Measurements from ENCODE around the gene HHATL.

The HHATL gene

DNA sequence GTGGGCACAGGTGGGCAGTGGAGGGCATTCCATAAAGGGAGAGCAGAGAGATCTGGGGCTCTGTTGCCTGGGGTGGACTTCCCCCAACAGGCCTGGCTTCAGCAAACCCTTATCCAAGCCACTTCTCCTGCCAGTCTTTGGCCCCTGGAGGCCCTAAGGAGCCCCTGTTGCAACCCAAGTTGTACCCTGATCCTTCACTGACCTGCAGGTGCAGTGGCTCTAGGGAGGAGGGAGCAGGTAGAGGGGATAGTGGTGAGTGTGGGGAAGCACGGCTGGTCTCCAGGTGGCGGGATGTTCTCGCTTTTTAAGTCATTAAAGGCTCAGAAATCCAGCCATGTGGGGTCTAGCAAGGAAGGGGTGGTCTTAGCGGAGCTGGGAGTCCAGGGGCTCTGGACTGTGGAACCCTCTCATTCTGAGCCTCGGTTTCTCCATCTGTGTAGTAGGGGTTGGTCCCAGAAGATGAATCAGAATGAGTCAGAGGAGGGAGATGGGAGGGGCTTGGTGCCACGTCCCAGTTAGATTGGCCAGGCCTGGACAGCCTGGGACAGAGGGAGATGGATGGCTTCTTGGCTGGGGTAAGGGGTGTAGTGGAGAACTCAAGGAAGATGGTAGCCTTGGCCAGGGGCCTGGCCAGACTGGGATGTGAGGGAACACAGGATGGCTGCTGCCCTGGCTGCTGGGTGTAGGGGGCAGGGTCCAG, 46.5 kb downstream of the HHATL start:
- H3K4me1 ChIP-seq (ENCODE audit: control insufficient read depth, insufficient read depth, low read length, unreplicated experiment), result peaks cover 50% of the 10 kb centered on the region
- no peak overlapping the region for H3K27ac ChIP-seq (ENCODE audit: low read depth, low read length)
- no peaks in the 10 kb centered on the region for H3K27me3 ChIP-seq (ENCODE audit: insufficient read depth, low read length)
- H3K36me3 ChIP-seq (ENCODE audit: insufficient read depth, low read length), result no peaks in the 10 kb centered on the region
- peak overlapping the region; percentile 83 for H3K4me3 ChIP-seq (ENCODE audit: low read depth, low read length)
- peaks cover 47% of the 10 kb centered on the region for H3K79me2 ChIP-seq (ENCODE audit: control insufficient read depth, insufficient read depth, low read length, unreplicated experiment)
- H2AFZ ChIP-seq (ENCODE audit: low read length, unreplicated experiment), result no peak overlapping the region

DNA sequence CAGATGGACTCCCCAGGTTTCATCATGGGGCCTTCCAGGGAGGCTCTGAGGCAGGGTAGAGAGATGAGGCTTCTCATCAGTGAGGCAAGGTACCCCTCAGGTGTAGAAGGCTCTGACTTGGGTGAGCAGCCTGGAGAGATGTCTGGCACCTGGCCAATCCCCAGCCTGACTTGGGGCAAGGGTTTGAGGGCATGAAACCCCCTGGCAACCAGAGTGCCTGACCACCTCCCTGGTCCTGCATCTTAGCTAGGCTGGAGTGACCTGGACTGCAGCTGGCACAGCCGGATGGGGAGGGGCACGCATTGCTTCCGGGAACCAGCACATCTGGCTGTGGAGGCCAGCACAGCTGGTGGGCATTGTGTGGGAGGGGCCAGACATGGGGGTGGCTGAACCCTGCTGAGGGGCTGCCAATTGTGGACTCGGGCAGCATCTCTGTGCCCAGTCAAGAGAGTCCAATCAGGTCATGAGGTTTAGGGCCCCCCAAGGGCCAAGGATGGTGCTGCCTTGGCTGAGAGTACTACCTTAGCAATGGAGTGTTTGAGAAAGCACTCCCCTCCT, 47.2 kb downstream of the HHATL start:
- H3K27ac ChIP-seq (ENCODE audit: low read depth, low read length), result peak overlapping the region; percentile 73
- H3K4me3 ChIP-seq (ENCODE audit: low read depth, low read length), result peak overlapping the region; percentile 83
- peaks cover 54% of the 10 kb centered on the region for H3K79me2 ChIP-seq (ENCODE audit: control insufficient read depth, insufficient read depth, low read length, unreplicated experiment)
- H3K27me3 ChIP-seq (ENCODE audit: insufficient read depth, low read length), result no peaks in the 10 kb centered on the region
- H3K4me1 ChIP-seq (ENCODE audit: control insufficient read depth, insufficient read depth, low read length, unreplicated experiment), result peaks cover 57% of the 10 kb centered on the region
- H2AFZ ChIP-seq (ENCODE audit: low read length, unreplicated experiment), result no peak overlapping the region
- H3K36me3 ChIP-seq (ENCODE audit: insufficient read depth, low read length), result no peaks in the 10 kb centered on the region

DNA sequence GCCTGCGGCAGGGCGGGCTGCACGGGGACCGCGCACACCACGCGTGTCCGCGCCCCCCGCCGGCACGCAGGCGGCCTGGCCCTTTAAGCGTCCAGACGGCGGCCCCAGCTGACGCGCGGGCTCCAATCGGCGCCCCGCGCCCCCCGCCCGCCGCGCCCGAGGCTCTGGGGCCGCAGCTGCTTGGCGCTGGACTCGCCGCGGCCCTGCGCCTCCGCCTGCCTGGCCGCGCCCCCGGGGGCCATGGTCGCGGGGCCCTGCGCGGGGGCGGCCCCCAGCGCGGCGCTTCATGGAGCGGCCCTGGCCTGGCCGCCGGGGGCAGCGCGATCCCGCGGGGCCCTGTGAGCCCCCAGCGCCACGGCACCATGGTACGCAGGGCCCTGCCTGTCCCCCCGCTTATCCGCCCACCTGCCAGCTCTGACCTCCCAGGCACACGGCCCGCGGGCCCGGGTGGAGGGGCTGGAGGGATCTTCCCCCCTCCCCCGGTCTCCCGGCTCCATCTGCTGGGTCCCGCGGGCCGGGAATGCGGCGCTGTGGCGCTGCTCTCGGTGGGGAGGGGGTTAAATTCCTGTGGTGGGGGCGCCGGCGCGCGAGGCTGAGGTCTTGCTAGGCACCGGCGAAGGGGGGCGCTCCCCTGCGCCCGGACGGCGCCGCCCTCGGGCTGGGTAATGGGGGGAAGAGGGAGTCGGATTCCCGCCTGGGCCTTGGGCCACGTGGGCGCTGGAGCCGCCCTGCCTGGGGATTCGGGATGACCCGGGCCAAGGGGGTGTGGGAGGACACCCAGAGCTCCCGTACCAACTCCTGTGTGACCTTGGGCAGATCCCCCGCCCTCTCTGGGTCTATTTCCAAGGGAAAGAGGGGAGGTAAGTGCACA, 48.0 kb downstream of the HHATL start:
- no peaks in the 10 kb centered on the region for H3K36me3 ChIP-seq (ENCODE audit: insufficient read depth, low read length)
- peaks cover 52% of the 10 kb centered on the region for H3K4me1 ChIP-seq (ENCODE audit: control insufficient read depth, insufficient read depth, low read length, unreplicated experiment)
- peak overlapping the region; percentile 31 for H2AFZ ChIP-seq (ENCODE audit: low read length, unreplicated experiment)
- no peaks in the 10 kb centered on the region for H3K27me3 ChIP-seq (ENCODE audit: insufficient read depth, low read length)
- peak overlapping the region; percentile 83 for H3K4me3 ChIP-seq (ENCODE audit: low read depth, low read length)
- H3K27ac ChIP-seq (ENCODE audit: low read depth, low read length), result peak overlapping the region; percentile 73
- H3K79me2 ChIP-seq (ENCODE audit: control insufficient read depth, insufficient read depth, low read length, unreplicated experiment), result peaks cover 62% of the 10 kb centered on the region

- H3K27ac ChIP-seq (ENCODE audit: low read depth, low read length), result peak within 1 kb of the TSS; percentile 88
- H3K27me3 ChIP-seq (ENCODE audit: insufficient read depth, low read length), result no peaks in the 10 kb centered on the region
- peak within 1 kb of the TSS; percentile 83 for H3K4me3 ChIP-seq (ENCODE audit: low read depth, low read length)
- H3K79me2 ChIP-seq (ENCODE audit: control insufficient read depth, insufficient read depth, low read length, unreplicated experiment), result peaks cover 69% of the 10 kb centered on the region
- H3K36me3 ChIP-seq (ENCODE audit: insufficient read depth, low read length), result 0 out of 2 replicates have a peak, but pooled peaks cover 6% of the 10 kb centered on the region
- H2AFZ ChIP-seq (ENCODE audit: low read length, unreplicated experiment), result peak within 1 kb of the TSS; percentile 31
- peaks cover 52% of the 10 kb centered on the region for H3K4me1 ChIP-seq (ENCODE audit: control insufficient read depth, insufficient read depth, low read length, unreplicated experiment)
Observed at GRCh38 chr3:42653560-42654330, 48.9 kb downstream of the HHATL start, which contains the start of gene ZBTB47. TSS of gene ZBTB47 (plus strand) at chr3:42653697. CDS start at chr3:42658356, 4,659 bp downstream.

- H3K36me3 ChIP-seq (ENCODE audit: insufficient read depth, low read length), result 0 out of 2 replicates have a peak, but pooled peaks cover 6% of the 10 kb centered on the region
- no peaks in the 10 kb centered on the region for H3K27me3 ChIP-seq (ENCODE audit: insufficient read depth, low read length)
- peak overlapping the region; percentile 83 for H3K4me3 ChIP-seq (ENCODE audit: low read depth, low read length)
- peaks cover 56% of the 10 kb centered on the region for H3K4me1 ChIP-seq (ENCODE audit: control insufficient read depth, insufficient read depth, low read length, unreplicated experiment)
- H2AFZ ChIP-seq (ENCODE audit: low read length, unreplicated experiment), result no peak overlapping the region
- peaks cover 71% of the 10 kb centered on the region for H3K79me2 ChIP-seq (ENCODE audit: control insufficient read depth, insufficient read depth, low read length, unreplicated experiment)
- peak overlapping the region; percentile 88 for H3K27ac ChIP-seq (ENCODE audit: low read depth, low read length)
Observed at GRCh38 chr3:42653303-42653559, 49.4 kb downstream of the HHATL start.

- H3K4me3 ChIP-seq (ENCODE audit: low read depth, low read length), result peak overlapping the region; percentile 83
Observed at GRCh38 chr3:42652611-42653302, 49.8 kb downstream of the HHATL start.

GRCh38 chr3:42652251-42652610, 50.4 kb downstream of the HHATL start:
- H3K27ac ChIP-seq (ENCODE audit: low read depth, low read length), result peak overlapping the region; percentile 88
- no peaks in the 10 kb centered on the region for H3K27me3 ChIP-seq (ENCODE audit: insufficient read depth, low read length)
- H3K4me3 ChIP-seq (ENCODE audit: low read depth, low read length), result peak overlapping the region; percentile 83
- H3K36me3 ChIP-seq (ENCODE audit: insufficient read depth, low read length), result 0 out of 2 replicates have a peak, but pooled peaks cover 8% of the 10 kb centered on the region
- peaks cover 64% of the 10 kb centered on the region for H3K4me1 ChIP-seq (ENCODE audit: control insufficient read depth, insufficient read depth, low read length, unreplicated experiment)
- no peak overlapping the region for H2AFZ ChIP-seq (ENCODE audit: low read length, unreplicated experiment)
- H3K79me2 ChIP-seq (ENCODE audit: control insufficient read depth, insufficient read depth, low read length, unreplicated experiment), result peaks cover 71% of the 10 kb centered on the region

More at GRCh38 chr3:42652611-42653302, 49.8 kb downstream of the HHATL start:
- no peak overlapping the region for H2AFZ ChIP-seq (ENCODE audit: low read length, unreplicated experiment)
- H3K27me3 ChIP-seq (ENCODE audit: insufficient read depth, low read length), result no peaks in the 10 kb centered on the region
- peaks cover 71% of the 10 kb centered on the region for H3K79me2 ChIP-seq (ENCODE audit: control insufficient read depth, insufficient read depth, low read length, unreplicated experiment)
- H3K27ac ChIP-seq (ENCODE audit: low read depth, low read length), result peak overlapping the region; percentile 88
- H3K4me1 ChIP-seq (ENCODE audit: control insufficient read depth, insufficient read depth, low read length, unreplicated experiment), result peaks cover 61% of the 10 kb centered on the region
- H3K36me3 ChIP-seq (ENCODE audit: insufficient read depth, low read length), result 0 out of 2 replicates have a peak, but pooled peaks cover 6% of the 10 kb centered on the region

GRCh38 chr3:42651248-42652091, 51.1 kb downstream of the HHATL start:
- no peak overlapping the region for H2AFZ ChIP-seq (ENCODE audit: low read length, unreplicated experiment)
- H3K4me3 ChIP-seq (ENCODE audit: low read depth, low read length), result peak overlapping the region; percentile 83
- H3K36me3 ChIP-seq (ENCODE audit: insufficient read depth, low read length), result peaks cover 10% of the 10 kb centered on the region; the same call in 1 of the 2 replicates
- peak overlapping the region; percentile 88 for H3K27ac ChIP-seq (ENCODE audit: low read depth, low read length)
- H3K4me1 ChIP-seq (ENCODE audit: control insufficient read depth, insufficient read depth, low read length, unreplicated experiment), result peaks cover 63% of the 10 kb centered on the region
- H3K79me2 ChIP-seq (ENCODE audit: control insufficient read depth, insufficient read depth, low read length, unreplicated experiment), result peaks cover 68% of the 10 kb centered on the region
- H3K27me3 ChIP-seq (ENCODE audit: insufficient read depth, low read length), result no peaks in the 10 kb centered on the region

DNA sequence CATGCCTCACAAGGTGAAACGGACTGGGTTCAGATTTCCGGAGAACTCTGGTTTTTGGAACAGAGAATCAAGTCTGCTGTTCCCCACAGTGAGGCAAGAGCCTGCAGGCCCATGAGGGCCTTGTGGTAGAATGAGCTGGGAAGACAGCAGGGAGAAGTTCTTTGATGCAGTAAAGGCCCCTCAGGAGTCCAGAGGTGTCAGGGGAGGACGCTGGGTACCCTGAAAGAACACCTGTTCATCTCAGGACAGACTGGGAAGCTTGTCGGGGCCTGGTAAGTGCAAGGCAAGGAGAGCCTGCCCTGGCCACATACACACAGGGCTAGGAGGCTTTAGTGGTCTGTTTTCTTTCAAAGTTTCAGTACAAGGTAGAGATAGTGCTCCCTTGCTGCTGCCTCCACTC, 52.8 kb downstream of the HHATL start:
- H3K27me3 ChIP-seq (ENCODE audit: insufficient read depth, low read length), result no peaks in the 10 kb centered on the region
- peaks cover 47% of the 10 kb centered on the region for H3K4me1 ChIP-seq (ENCODE audit: control insufficient read depth, insufficient read depth, low read length, unreplicated experiment)
- H3K4me3 ChIP-seq (ENCODE audit: low read depth, low read length), result no peak overlapping the region
- peaks cover 54% of the 10 kb centered on the region for H3K79me2 ChIP-seq (ENCODE audit: control insufficient read depth, insufficient read depth, low read length, unreplicated experiment)
- H3K27ac ChIP-seq (ENCODE audit: low read depth, low read length), result no peak overlapping the region
- no peak overlapping the region for H2AFZ ChIP-seq (ENCODE audit: low read length, unreplicated experiment)
- H3K36me3 ChIP-seq (ENCODE audit: insufficient read depth, low read length), result peaks cover 24% of the 10 kb centered on the region; the same call in 1 of the 2 replicates
